Sigmoid colon (tissue), 4 donors: ENCODE data around the gene OR5AU1.

ENCODE experiments used
- POLR2A ChIP-seq, 2 donors: fragments of 450-650 bp; IDR thresholded peaks; one replicate each; pipeline ENCODE4 v1.6.1; 2016; ENCODE audit warnings: antibody characterized with exemption in 2 of 2, mild to moderate bottlenecking in 2 of 2, moderate library complexity in 2 of 2
- POLR2AphosphoS5 ChIP-seq, 4 donors: sonication (generic); formaldehyde crosslinking; IDR thresholded peaks; one replicate each; pipeline ENCODE4 v1.6.1; 2017; ENCODE audit warnings: antibody characterized with exemption in 4 of 4
- TF ChIP-seq, protein P1 (sequence below), 4 experiments: fragments of 450-650 bp in 3 of 4; fragments of 200-600 bp in 1 of 4; IDR thresholded peaks; one replicate each; pipeline ENCODE4 v1.5.1; 2016 to 2019; ENCODE audit warnings: antibody characterized with exemption in 4 of 4, mild to moderate bottlenecking in 3 of 4, moderate library complexity in 2 of 4

- TF ChIP-seq, protein P1, sequence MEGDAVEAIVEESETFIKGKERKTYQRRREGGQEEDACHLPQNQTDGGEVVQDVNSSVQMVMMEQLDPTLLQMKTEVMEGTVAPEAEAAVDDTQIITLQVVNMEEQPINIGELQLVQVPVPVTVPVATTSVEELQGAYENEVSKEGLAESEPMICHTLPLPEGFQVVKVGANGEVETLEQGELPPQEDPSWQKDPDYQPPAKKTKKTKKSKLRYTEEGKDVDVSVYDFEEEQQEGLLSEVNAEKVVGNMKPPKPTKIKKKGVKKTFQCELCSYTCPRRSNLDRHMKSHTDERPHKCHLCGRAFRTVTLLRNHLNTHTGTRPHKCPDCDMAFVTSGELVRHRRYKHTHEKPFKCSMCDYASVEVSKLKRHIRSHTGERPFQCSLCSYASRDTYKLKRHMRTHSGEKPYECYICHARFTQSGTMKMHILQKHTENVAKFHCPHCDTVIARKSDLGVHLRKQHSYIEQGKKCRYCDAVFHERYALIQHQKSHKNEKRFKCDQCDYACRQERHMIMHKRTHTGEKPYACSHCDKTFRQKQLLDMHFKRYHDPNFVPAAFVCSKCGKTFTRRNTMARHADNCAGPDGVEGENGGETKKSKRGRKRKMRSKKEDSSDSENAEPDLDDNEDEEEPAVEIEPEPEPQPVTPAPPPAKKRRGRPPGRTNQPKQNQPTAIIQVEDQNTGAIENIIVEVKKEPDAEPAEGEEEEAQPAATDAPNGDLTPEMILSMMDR (IDR thresholded peaks at IDR 0.05) = no peak
- TF ChIP-seq POLR2A (IDR thresholded peaks at IDR 0.05) (no peak), POLR2AphosphoS5 (IDR thresholded peaks at IDR 0.05) (no peak)
These were observed 49.7 kb downstream of the OR5AU1 start for GRCh38 chr14:21106176-21106497.
